ENCODE results near the gene BRD9.

The BRD9 gene

GRCh38 chr5:891837-892393 is 686 bp downstream of the BRD9 start:
- peaks cover 78% of the 10 kb centered on the region for H3K36me3 ChIP-seq
- no peak for DNase-seq

GRCh38 chr5:891117-891836 is 1.3 kb downstream of the BRD9 start:
- H3K4me1 ChIP-seq = peaks cover under 1% of the 10 kb centered on the region; the same call in 1 of the 2 replicates
- peak; percentile 35 for DNase-seq

More at GRCh38 chr5:891837-892393, 686 bp downstream of the BRD9 start:
- Histone ChIP-seq H3K4me1 (no peaks in the 10 kb centered on the region), H3K9me3 (no peaks in the 10 kb centered on the region), H3K4me3 (ENCODE audit: low read depth, low read length) (peak overlapping the region; percentile 96), H3K27me3 (no peaks in the 10 kb centered on the region)
- no peak for TF ChIP-seq CTCF (IDR thresholded peaks at IDR 0.05; ENCODE audit: low read depth, low read length)

GRCh38 chr5:889075-889710 is 3.4 kb downstream of the BRD9 start:
- Histone ChIP-seq H3K27me3 (no peaks in the 10 kb centered on the region), H3K36me3 (peaks cover 79% of the 10 kb centered on the region), H3K4me1 (peaks cover 12% of the 10 kb centered on the region), H3K4me3 (ENCODE audit: low read depth, low read length) (no peak overlapping the region), H3K9me3 (no peaks in the 10 kb centered on the region)
- TF ChIP-seq CTCF (IDR thresholded peaks at IDR 0.05; ENCODE audit: low read depth, low read length) = no peak
- DNase-seq = no peak

More at GRCh38 chr5:891117-891836, 1.3 kb downstream of the BRD9 start:
- H3K9me3 ChIP-seq = no peaks in the 10 kb centered on the region
- peak overlapping the region; percentile 96 for H3K4me3 ChIP-seq (ENCODE audit: low read depth, low read length)
- no peak for TF ChIP-seq CTCF (IDR thresholded peaks at IDR 0.05; ENCODE audit: low read depth, low read length)
- H3K36me3 ChIP-seq = peaks cover 79% of the 10 kb centered on the region
- no peaks in the 10 kb centered on the region for H3K27me3 ChIP-seq

- H3K36me3 ChIP-seq = peaks cover 80% of the 10 kb centered on the region
- no peaks in the 10 kb centered on the region for H3K27me3 ChIP-seq
- DNase-seq = no peak
- no peak overlapping the region for H3K4me3 ChIP-seq (ENCODE audit: low read depth, low read length)
- no peaks in the 10 kb centered on the region for H3K9me3 ChIP-seq
- no peak for TF ChIP-seq CTCF (IDR thresholded peaks at IDR 0.05; ENCODE audit: low read depth, low read length)
- H3K4me1 ChIP-seq = peaks cover 12% of the 10 kb centered on the region
Measured at GRCh38 chr5:888638-889035, 4.0 kb downstream of the BRD9 start.

GRCh38 chr5:887947-888637 is 4.5 kb downstream of the BRD9 start:
- peaks cover 85% of the 10 kb centered on the region for H3K36me3 ChIP-seq
- H3K9me3 ChIP-seq = no peaks in the 10 kb centered on the region
- no peaks in the 10 kb centered on the region for H3K27me3 ChIP-seq
- H3K4me3 ChIP-seq (ENCODE audit: low read depth, low read length) = no peak overlapping the region
- DNase-seq = no peak
- peaks cover 12% of the 10 kb centered on the region for H3K4me1 ChIP-seq
- TF ChIP-seq CTCF (IDR thresholded peaks at IDR 0.05; ENCODE audit: low read depth, low read length) = no peak

All from BE2C (cell line).